ENCODE data around the gene NRK.
"Not testable (repeated sequence)": the region's sequence is repeated elsewhere in the genome, so short reads cannot be mapped to it uniquely, and the experiment has no call there.

NRK gene

GRCh38 chrX:105909576-105909975 is 87.2 kb downstream of the NRK start:
- DNase-seq = no peak

- no peak for DNase-seq
Observed at GRCh38 chrX:105910563-105911105, 88.3 kb downstream of the NRK start.

- no peak for DNase-seq
Observed at GRCh38 chrX:105945266-105945665, 122.9 kb downstream of the NRK start.

- no peak for DNase-seq
Observed at GRCh38 chrX:105969487-105969886, 147.1 kb downstream of the NRK start.

DNA sequence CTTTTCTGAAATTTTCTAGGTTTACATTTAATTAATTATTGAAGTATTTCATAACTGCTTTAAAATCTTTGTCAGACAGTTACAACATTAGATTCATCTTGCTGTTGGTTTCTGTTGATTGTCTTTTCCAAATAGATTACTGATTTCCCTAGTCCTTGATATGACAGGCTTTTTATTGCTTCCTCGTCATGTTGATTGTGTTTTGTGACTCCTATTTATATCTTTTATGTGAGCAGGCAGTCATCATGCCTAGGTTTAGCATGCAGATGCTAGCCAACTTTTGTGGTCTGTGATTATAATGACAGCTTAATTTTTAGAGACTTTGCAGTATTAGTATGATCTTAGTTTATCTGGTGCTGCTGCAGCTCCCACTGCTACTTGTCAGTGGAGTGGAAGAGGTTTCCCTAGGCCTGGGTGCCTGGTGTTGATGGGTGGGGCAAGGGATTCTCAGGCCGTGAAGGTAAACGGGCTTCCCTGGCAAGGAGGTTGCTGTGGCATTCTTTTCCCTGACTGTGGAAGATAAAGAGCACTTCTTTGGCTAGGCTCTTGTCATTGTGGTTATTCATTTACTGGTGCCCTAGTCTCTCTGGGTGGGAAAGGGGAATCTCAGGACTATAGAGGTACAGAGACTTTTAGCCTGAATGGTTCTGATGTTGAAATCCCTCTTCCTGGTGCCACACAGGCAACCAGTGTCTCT is 150.5 kb downstream of the NRK start:
- no peak for DNase-seq

GRCh38 chrX:105973387-105973739 is 151.0 kb downstream of the NRK start:
- no peak for DNase-seq

DNA sequence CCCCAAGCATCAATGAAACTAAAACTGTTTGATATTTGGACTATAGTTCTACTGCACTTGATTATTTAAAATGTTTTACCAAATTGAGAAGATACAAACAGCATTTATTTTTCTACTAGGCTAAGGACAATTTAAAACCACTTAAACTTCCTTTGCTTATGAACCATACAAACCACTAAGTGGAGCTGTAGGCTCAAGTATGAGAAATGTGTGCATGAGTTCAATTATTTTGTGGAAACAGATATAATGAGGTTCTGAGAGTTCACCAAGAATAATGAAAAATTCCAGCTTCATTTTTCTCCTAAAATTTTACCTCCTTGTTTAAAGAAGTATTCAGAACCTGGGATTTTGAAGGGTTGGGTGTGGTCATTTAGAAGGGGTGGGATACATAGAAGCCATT is 153.0 kb downstream of the NRK start:
- no peak for DNase-seq

DNA sequence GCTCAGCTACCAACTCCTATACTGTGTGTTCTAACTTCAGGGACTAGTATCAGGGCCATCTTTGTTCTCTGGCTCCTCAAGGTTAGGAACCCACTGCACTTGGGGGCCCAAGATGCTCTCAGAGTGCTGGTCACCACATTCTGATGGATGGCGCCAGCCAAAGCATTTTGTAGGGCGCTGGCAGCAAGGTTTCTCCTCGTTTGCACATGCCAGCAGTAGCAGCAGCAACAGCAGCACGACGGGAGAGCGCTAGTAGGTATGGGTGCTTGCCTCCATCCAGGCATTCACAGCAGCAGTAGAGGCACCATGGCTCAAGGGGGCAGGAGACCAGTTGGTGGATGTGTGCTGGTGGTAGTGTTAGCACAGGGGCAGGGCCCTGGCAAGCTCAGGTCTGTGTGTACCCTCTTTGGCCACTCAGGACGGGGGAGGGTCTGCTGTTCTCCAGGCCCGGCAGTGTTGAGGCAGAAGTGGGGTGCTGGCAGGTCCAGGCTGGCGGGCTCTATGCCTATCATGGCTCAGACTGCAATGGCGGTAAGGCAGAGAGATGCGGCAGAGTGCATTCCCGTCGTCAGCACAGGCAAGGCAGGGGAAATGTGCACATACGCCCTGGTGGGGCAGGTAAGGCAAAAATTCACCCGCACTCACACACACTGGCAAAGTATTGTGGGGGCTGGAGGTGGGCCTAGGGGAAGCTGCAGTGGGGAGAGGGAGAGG is 159.6 kb downstream of the NRK start:
- DNase-seq = no peak

- not testable (repeated sequence) for DNase-seq
Observed at GRCh38 chrX:105988487-105988886, 166.1 kb downstream of the NRK start.

DNA sequence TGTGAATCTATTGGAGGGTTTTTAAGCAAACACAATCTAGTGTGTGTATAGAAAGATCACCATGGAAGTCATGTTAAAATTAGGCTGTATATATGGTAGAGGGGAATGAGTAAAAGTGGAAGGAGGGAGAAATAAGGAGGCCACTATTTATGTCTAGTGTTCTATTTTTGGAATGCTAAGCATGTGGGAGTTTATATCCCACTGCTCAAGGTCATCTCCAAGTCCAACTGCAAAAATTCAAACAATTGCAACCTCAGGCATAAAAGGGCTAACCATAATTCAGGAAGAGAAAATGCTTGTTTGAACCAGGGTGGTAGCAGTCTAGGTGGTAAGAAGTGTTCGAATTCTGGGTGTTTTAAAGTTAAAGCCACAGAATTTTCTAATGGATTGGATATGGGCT is 177.0 kb downstream of the NRK start:
- DNase-seq = no peak

- no peak for DNase-seq
Observed at GRCh38 chrX:106000203-106000602, 177.9 kb downstream of the NRK start.

- not testable (repeated sequence) for DNase-seq
Observed at GRCh38 chrX:106000609-106001008, 178.3 kb downstream of the NRK start.

DNA sequence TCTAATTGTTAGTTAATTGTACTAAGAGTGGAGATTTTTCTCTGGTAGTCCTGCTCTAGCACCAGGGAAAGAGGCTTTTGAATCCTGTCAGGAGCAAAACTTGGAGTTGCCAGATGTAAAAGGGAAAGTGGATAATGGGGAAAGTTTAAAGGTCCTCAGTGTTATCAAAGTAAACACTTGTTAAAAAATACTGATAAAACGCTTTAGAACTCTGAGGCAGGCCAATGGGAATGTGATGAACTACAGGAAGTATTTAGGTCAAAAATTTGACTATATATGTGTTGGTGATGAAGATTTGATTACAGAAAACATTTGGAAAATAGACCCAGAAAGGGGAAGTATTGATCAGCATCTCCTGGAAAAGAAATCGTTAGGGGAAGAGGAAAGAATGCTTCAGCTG is 183.3 kb downstream of the NRK start:
- no peak for DNase-seq

- DNase-seq = no peak
Observed at GRCh38 chrX:106007815-106008214, 185.5 kb downstream of the NRK start.

Measured in activated CD4-positive, alpha-beta T cell treated with anti-CD3 and anti-CD28 coated beads, Interleukin-2, amount 50 U/mL, for 16 hours (primary cell).